HG02943 (cell line): ENCODE measurements around the gene KREMEN2.
A peak's percentile ranks its signal among the peaks of the same experiment; 100 is the strongest.

Experiments used
- ATAC-seq: cut with Tn5 transposase; IDR thresholded peaks from one replicate; pipeline ENCODE4 v1.9.1; 2021; ENCODE audit warnings: mild to moderate bottlenecking, low read depth, moderate library complexity; ENCODE audit not compliant: unreplicated experiment

Gene KREMEN2

DNA sequence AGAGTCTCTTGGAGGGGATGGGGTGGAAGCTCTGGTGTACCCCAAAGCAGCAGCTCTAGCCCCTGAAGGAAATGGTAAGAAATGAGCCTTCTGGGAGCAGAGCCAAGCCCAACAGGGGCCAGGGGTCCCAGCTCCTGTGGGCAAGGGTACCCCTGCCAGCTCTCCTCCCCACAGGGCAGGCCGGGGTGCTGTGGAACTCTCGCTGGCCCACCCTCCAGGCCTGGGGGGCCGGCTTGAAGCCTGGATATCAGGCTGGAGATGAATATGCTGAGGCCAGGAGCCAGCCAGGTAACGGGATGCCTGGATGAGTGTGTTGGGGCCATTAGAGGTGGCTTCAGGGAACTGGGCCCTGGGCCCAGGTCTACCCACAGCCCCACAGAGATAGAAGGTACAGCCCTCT is 36.5 kb downstream of the KREMEN2 start:
- ATAC-seq, result no peak

DNA sequence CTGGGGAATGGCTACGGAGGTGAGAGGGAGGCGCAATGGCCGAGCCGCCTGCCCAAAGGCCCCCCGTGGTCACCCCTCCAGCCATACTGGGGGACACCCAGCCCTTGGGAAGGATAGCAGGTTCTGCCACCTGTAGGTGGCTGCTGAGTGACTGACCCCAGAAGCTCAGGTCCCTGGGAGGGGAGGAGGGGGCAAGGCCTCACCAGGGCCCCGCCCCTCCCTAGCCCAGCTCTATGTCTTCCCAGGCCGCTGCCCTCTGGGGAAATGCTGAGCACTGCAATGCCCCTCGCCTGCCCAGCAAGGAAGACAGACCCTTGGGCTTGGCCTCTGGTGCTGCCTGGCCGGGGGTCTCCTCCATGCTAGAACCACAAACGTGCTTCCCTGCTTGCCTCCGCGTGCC is 37.2 kb downstream of the KREMEN2 start:
- ATAC-seq, result no peak

DNA sequence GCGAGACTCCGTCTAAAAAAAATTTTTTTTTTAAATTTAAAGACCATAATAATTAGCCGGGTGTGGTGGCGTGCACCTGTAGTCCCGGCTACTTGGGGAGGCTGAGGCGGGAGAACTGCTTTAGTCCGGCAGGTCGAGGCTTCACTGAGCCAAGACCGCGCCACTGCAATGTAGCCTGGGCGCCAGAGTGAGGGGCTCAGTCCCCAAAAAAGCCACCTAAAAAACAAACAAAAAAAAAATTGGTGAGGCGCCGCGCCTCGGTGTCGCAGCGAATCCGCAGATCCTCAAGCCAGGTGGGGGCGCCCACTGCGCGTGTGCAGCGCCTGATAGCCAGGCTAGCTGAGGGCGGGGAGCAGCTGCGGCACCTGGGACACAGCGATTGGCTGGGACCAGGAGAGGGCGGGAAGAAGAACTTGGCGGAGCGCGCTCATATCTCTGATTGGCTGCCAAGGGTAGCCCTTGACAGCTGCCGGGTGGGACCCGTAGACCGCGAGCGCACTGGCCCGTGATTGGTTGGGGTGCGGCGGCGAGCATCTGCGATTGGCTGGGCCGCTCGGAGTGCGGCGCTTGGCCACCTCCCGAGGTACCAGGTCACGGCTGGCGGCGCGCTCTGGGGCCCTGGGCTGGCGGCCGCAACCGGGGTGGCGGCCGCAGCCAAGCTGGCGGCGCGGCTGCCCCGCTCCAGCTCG is 39.7 kb downstream of the KREMEN2 start:
- peak; percentile 81 for ATAC-seq

DNA sequence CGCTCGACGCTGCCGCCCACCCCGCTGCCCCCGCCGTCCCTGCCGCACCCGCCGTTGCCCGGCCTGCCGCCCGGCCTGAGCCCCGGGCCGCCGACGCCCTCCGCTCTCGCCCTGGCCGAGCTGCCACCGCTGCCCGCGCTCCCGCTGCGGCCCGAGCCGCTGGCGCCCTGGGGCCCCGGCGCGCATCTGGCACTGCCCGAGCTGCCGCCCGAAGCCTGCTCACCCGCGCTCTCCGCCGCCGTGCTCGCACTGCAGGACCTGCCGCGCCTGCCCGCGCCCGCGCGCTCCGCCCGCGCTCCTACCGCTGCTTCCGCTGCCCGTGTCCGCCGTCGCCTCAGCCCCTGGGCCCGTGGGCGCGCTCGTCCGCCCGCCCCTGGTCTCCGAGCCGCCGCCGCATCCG is 40.2 kb downstream of the KREMEN2 start:
- peak; percentile 18 for ATAC-seq

DNA sequence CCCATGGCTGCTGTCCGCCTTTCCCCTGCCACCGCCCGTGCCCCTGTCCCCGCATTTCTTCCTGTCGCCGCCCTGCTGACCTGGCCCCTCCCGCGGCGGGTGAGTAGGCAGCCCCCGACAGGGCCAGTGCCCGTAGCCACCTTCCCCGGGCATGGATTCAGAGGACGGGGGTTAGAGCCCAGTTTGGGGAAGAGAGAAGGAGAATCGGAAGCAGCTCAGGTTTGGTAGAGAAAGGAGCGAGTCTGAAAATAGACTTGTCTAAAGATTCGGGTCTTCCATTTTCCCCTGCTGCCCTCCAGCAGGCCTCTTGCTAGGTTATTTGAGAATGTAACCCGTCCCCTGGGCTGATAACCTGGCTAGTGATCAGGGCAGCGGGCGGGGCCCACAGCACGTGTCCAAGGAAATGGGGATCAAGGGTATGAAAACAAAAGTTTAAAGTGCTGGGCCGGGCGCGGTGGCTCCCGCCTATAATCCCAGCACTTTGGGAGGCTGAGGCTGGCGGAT is 40.8 kb downstream of the KREMEN2 start:
- ATAC-seq, result no peak

DNA sequence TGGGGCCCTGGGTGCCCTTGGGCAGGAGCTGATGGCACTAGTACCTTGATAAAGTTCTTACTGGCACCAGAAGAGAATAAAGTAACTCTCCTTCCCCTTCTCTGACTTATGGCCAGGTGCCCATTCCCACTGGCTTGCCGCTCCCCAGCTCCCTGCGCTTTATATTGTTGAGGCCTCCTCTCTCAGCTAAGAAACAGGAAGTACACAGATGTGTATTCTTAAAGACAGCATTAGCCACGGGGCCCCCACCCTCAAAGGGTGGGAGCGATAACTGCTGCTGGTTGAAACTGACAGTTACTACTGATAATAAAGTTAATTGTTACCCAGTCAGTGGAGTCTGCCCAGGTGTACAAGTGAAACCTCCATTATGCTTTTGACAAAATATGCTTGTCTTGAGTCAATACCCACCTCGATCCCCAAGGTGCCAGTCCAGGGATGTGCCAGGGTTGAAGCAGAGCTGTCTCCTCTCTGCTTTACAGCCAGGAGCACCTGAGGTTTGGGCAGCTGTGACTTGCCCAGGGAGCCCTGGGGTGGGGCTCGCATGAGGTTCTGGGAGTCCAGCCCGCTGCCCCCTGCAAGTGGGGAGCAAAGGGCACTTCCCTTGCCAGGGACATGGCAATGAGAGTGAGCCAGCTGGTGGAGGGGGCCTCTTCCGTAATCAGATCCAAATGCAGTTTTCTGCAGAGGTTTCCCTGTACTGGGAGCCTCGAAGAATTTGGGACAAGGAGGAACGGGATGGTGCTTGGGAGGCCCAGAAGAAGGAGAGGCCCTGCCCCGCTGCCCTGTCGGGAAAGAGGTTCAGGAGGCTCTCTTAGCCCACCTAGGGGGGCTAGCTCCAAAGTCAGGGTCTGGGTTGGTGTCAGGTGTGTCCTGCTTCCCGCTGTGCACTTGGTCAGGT is 43.2 kb downstream of the KREMEN2 start:
- ATAC-seq, result no peak

GRCh38 chr16:3007957-3008689 is 44.0 kb downstream of the KREMEN2 start:
- no peak for ATAC-seq

DNA sequence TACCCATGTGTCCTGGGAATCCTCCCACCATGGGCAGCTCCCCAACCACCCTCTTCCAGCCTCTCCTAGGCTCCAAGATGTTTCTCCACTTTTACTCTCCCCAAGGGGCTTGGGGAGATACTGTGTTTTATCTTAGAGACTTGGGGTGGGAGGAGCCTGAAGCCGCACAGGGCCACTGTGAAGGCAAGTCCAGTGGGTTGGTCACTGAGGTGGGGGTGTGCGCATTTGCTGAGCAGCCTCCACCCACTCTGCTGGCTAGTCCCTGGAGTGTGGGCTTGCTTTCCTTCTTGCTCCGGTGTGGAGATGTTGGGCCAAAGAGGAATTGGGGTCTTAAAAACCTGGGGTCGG is 44.6 kb downstream of the KREMEN2 start:
- no peak for ATAC-seq

DNA sequence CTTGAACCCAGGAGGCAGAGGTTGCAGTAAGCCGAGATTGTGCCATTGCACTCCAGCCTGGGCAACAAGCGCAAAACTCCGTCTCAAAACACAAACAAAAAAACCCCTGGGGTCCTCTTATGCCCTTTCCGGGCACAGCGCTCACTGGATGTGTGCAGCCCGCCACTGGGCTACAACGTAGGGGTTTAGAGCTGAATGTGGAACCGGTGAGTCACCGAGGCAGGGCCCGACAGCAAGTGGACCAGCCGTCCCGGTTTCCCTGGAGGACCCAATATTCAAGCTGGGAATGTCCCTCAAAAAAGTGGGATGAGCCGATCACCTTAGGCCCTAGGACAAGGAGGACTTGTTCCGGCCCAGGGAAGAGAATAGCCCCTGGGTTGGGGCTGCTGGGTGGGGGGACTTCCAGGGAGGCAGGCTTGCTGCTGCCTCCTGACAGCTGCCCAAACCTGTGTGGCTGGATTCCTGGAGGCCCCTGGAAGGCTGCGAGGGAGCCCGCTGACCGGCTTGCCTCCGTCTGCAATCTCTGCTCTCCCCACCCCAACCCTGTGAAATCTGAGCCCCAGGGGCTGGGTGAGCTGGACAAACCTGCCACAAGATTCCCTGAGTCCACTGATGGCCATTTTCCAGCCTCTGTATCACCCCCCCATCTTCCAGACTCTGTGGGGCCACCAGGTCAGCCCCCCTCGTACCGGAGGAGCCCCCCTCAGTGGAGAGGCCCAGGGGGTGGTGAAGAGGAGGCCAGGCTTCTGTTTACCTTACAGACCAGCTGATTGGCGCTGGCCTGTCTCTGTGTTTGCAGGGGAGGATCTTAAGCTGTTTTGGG is 45.7 kb downstream of the KREMEN2 start:
- ATAC-seq, result no peak

DNA sequence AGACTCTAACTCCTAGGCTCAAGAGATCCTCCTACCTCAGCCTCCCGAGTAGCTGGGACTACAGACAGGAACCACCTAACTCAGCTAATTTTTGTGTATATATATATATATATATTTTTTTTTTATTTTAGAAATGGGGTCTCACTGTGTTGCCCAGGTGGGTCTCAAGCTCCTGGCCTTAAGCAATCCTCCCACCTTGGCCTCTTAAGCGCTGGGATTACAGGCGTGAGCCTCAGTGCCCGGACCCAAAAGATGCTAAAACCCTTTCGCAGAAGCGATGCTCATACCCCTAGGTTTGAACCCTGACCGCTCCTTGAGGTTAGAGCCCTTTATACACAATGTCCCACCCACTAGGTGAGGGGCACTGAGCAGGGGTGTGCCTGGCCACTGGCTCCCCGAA is 46.4 kb downstream of the KREMEN2 start:
- ATAC-seq, result no peak

GRCh38 chr16:3012246-3012645 is 48.2 kb downstream of the KREMEN2 start:
- no peak for ATAC-seq

DNA sequence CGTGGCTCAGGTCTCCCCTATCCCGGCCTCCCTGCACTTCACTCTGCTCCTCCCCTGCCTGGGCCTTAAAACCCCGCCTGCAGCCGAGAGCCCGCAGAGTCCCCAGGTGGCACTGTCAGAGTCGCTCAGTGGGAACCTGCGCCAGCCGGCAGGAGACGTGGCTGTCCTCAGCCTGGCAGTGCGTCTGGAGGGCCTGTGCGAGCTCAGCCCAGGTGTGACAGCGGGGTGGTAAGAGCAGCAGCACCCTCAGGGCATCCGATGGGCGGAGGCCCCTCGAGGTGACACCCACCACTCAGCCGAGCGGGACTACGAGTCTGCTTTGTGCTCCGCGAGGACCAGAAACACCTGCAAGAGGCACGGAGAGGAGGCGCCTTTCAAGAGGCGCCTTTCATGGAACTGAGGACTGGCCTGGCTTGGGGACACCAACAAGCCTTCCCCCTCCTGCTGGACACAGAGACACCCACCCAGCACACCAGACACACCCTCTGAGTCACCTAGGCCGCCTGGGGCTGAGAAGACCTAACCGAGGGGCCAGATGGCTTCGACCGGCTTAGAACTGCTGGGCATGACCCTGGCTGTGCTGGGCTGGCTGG is 48.8 kb downstream of the KREMEN2 start, which contains the start of gene CLDN9:
TSS of gene CLDN9 (plus strand) at position 96 of the 593 bp plus-strand sequence. CDS start at position 536, 440 bp downstream.
- ATAC-seq, result no peak

- ATAC-seq, result no peak
Observed at GRCh38 chr16:3013491-3013951, 49.4 kb downstream of the KREMEN2 start.

DNA sequence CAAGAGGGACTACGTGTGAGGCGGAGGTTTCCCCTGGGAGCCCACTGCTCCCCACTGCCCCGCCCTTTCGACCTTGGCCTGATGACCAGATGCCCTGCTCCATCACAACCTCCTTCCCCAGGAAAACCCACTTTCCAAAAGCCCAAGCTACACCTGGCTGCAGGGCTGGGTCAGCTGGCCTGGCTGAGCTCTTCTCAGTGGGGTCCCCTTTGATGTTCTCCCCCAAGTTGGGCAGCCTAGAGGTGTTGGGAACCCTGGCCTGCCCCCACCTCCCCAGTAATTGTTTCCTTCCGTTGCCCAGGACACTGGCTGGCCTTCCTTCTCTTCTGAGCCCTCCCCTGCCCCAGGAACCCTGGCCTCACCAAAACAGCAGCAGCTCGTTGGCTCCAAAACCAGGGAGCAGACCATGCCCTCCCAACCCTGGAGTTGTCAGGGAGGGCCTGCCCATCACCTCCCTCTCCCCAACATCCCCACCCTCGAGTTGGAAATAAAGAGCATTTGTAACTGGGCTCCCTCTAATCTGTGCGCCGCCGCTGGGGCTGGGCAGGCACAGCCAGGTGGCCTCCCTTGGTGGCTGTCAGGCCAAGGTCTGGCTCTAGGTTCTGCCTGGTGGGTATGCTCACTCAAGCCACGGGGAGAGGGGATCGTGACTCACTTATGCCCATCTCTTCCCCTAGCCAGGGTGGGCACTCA is 50.1 kb downstream of the KREMEN2 start:
- ATAC-seq, result no peak

DNA sequence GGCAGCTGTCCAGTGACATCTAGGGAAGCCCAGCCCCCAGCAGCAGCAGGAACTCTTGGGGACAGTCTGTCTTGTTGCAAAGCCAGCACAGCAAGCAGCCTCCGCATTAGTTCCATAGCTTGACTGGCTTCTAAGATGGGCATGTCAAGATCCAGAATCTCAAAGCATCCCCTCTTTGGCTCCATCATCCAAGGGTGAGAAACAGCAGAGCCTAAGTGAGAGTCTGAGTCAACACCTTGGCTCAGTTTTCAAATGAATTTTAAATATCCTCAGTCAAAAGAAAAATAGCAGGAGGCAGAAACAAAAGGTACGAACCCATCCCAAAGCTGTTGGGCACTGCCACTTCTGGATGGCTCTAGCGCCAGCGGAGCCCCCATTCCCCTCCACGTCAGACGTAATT is 50.9 kb downstream of the KREMEN2 start:
- no peak for ATAC-seq

DNA sequence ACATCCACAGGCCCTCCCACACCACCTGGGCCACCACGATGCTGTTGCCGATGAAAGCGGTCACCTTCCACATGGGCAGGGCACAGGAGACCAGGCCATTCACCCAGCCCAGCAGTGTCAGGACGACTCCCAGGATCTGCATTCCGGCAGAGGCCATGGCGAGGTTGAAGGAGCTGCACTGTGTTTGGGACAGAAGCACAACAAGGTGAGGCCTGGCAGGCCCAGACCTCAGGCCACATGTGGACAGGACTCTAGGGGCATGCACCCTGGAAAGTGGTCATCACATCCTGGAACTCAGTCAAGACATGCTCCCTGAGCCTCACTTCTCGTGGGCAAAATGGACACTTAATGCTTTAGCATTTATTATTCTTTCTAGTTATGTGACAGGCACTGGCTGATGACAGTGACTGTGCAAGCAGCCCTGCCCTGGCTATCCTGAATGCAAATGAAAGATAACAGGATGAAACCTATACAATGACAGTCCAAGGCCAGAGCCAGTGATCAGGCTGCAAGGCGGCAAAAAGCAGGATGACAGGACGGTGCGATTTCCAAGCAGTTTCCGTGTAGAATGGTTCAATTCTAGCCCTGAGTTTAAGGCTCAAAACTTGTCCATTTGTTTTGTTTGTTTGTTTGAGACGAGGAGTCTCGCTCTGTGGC is 51.9 kb downstream of the KREMEN2 start:
- no peak for ATAC-seq

DNA sequence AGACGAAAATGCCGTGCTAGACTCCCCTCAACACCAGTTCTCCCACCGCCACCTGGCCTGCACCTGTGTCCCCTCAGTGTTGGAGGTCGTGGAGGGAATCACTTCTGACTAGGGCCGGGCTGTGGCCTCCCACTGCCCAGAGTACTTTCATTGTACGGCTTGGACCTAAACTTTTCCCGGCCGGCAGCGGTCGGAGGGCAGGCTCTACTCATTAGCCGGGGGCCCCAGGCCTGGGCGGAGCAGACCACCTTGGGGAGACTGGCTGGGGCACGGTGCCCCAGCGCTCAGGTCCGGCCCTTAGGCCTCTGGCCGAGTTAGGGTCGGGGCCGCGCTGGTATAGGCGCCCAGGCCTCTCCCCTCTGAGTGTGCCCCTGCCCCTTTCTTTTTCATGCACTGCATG is 53.3 kb downstream of the KREMEN2 start:
- no peak for ATAC-seq
